ENCODE data around the gene BOD1.

Gene BOD1

DNA sequence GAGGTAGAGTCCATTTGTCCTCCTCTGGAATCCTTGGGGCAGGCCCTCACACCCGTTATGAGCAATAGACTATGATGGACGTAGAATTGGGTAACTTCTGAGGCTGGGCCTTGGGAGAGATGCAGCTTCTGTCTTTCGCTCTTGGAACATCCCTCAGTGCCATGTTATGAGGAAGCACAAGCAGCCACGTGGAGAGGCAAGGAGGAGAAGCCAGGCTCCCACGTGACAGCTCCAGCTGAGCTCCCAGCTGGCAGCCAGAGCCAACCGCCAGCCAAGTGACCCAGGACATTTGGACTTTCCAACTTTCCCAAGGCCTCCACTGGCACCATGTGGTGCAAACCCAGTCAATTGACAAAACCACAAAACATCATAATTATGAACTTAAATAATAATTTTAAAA, 43.0 kb upstream of the BOD1 start:
- TF ChIP-seq, protein P1, sequence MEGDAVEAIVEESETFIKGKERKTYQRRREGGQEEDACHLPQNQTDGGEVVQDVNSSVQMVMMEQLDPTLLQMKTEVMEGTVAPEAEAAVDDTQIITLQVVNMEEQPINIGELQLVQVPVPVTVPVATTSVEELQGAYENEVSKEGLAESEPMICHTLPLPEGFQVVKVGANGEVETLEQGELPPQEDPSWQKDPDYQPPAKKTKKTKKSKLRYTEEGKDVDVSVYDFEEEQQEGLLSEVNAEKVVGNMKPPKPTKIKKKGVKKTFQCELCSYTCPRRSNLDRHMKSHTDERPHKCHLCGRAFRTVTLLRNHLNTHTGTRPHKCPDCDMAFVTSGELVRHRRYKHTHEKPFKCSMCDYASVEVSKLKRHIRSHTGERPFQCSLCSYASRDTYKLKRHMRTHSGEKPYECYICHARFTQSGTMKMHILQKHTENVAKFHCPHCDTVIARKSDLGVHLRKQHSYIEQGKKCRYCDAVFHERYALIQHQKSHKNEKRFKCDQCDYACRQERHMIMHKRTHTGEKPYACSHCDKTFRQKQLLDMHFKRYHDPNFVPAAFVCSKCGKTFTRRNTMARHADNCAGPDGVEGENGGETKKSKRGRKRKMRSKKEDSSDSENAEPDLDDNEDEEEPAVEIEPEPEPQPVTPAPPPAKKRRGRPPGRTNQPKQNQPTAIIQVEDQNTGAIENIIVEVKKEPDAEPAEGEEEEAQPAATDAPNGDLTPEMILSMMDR (IDR thresholded peaks at IDR 0.05; ENCODE audit: insufficient read depth, missing control alignments) = no peak
- DNase-seq (ENCODE audit: insufficient read length, low spot score) = no peak
- no peak for FAIRE-seq

- TF ChIP-seq, protein P1 (IDR thresholded peaks at IDR 0.05; ENCODE audit: insufficient read depth, missing control alignments) = no peak
- FAIRE-seq (no peak), DNase-seq (ENCODE audit: insufficient read length, low spot score) (no peak)
Observed at GRCh38 chr5:173657741-173658356, 41.4 kb upstream of the BOD1 start.

DNA sequence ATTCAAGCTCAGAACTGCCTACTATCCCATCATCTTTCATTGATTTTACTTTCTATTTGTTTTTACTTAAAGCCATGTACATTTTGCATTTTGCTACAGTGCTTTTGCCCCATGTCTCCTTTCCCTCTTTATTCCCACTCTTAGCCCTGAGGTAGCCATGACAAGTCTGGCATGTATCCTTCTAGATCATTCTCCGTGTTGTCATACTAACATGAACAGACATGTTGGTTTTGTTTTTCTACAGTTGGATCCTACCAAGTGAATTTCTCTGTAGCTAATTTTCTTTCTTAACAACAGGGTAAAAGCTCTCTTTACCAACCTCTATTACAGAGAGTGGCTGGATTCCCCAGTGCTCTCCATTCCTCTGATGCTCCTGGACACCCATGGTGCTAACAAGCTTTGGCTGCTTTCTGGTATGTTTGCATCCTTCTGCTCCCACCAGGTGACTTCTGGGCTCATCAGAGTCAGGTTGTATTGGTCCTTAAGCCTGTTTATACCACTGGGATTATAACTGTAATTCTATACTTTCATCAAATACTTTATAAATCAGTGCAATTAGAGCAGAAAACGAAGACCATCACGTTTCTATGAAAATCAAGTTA, 38.8 kb upstream of the BOD1 start:
- FAIRE-seq (no peak), DNase-seq (ENCODE audit: insufficient read length, low spot score) (no peak)
- TF ChIP-seq, protein P1 (IDR thresholded peaks at IDR 0.05; ENCODE audit: insufficient read depth, missing control alignments) = no peak

GRCh38 chr5:173653822-173654523, 37.5 kb upstream of the BOD1 start:
- TF ChIP-seq, protein P1 (IDR thresholded peaks at IDR 0.05; ENCODE audit: insufficient read depth, missing control alignments) = no peak
- no peak for FAIRE-seq
- no peak for DNase-seq (ENCODE audit: insufficient read length, low spot score)

- DNase-seq (ENCODE audit: insufficient read length, low spot score) (no peak), FAIRE-seq (no peak)
- TF ChIP-seq, protein P1 (IDR thresholded peaks at IDR 0.05; ENCODE audit: insufficient read depth, missing control alignments) = no peak
Observed at GRCh38 chr5:173648308-173648866, 31.9 kb upstream of the BOD1 start.

- FAIRE-seq (no peak), DNase-seq (ENCODE audit: insufficient read length, low spot score) (no peak)
- TF ChIP-seq, protein P1 (IDR thresholded peaks at IDR 0.05; ENCODE audit: insufficient read depth, missing control alignments) = no peak
Observed at GRCh38 chr5:173646692-173647091, 30.2 kb upstream of the BOD1 start.
